Testis (tissue), 2 donors: Measurements from ENCODE around the gene UPF1.

Experiments
- POLR2A ChIP-seq: fragments of 450-650 bp; IDR thresholded peaks from one replicate; pipeline ENCODE4 v1.6.1; 2017; ENCODE audit warnings: antibody characterized with exemption, mild to moderate bottlenecking, moderate library complexity
- TF ChIP-seq, protein P1 (sequence below), 3 experiments: fragments of 450-650 bp in 2 of 3; fragments of 200-600 bp in 1 of 3; sonication (generic) in 1 of 3; IDR thresholded peaks; one replicate each; pipeline ENCODE4 v1.5.1; 2016 to 2019; ENCODE audit warnings: antibody characterized with exemption in 3 of 3, mild to moderate bottlenecking in 2 of 3, moderate library complexity in 1 of 3

GRCh38 chr19:18896421-18896841 lies 64.7 kb downstream of the UPF1 start:
- TF ChIP-seq, protein P1, sequence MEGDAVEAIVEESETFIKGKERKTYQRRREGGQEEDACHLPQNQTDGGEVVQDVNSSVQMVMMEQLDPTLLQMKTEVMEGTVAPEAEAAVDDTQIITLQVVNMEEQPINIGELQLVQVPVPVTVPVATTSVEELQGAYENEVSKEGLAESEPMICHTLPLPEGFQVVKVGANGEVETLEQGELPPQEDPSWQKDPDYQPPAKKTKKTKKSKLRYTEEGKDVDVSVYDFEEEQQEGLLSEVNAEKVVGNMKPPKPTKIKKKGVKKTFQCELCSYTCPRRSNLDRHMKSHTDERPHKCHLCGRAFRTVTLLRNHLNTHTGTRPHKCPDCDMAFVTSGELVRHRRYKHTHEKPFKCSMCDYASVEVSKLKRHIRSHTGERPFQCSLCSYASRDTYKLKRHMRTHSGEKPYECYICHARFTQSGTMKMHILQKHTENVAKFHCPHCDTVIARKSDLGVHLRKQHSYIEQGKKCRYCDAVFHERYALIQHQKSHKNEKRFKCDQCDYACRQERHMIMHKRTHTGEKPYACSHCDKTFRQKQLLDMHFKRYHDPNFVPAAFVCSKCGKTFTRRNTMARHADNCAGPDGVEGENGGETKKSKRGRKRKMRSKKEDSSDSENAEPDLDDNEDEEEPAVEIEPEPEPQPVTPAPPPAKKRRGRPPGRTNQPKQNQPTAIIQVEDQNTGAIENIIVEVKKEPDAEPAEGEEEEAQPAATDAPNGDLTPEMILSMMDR (IDR thresholded peaks at IDR 0.05) = peak in 1 of 3 experiments; percentile 13
- TF ChIP-seq POLR2A = no peak
